Ectodermal cell (in vitro differentiated cells): Measurements from ENCODE around the gene AGPAT3.

ENCODE experiments used
- H3K27ac ChIP-seq: 2 replicates; pipeline ENCODE4 v1.7.0; 2013; ENCODE audit warnings: mild to moderate bottlenecking, low read depth, low read length; ENCODE audit not compliant: insufficient read depth, poor library complexity, severe bottlenecking
- H3K27me3 ChIP-seq: 2 replicates; pipeline ENCODE4 v1.7.0; 2013; ENCODE audit warnings: mild to moderate bottlenecking, low read length; ENCODE audit not compliant: insufficient read depth, control insufficient read depth, poor library complexity, severe bottlenecking
- H3K36me3 ChIP-seq: one replicate; pipeline ENCODE4 v1.7.0; 2013; ENCODE audit warnings: low read length; ENCODE audit not compliant: control insufficient read depth, insufficient read depth
- H3K4me1 ChIP-seq: one replicate; pipeline ENCODE4 v1.7.0; 2013; ENCODE audit warnings: low read length; ENCODE audit not compliant: control insufficient read depth, insufficient read depth
- H3K4me3 ChIP-seq: 2 replicates; pipeline ENCODE4 v1.7.0; 2013; ENCODE audit warnings: low read depth, low read length, control low read depth; ENCODE audit not compliant: insufficient read depth
- H3K9me3 ChIP-seq: 2 replicates; pipeline ENCODE4 v1.7.0; 2013; ENCODE audit warnings: mild to moderate bottlenecking, low read length, moderate library complexity; ENCODE audit not compliant: control insufficient read depth
- WGBS, 2 experiments: methylation state at CpG; one replicate each; pipeline ENCODE4 v1.1.7; 2013; ENCODE audit warnings: missing lambda C conversion rate in 2 of 2; 5-methylcytosine and 5-hydroxymethylcytosine counted together

AGPAT3 gene

GRCh38 chr21:43882952-43883545 is 18.0 kb downstream of the AGPAT3 start:
- H3K4me3 ChIP-seq = no peak overlapping the region
- no peaks in the 10 kb centered on the region for H3K27me3 ChIP-seq
- H3K27ac ChIP-seq = no peak overlapping the region
- no peaks in the 10 kb centered on the region for H3K9me3 ChIP-seq
- H3K36me3 ChIP-seq = no peaks in the 10 kb centered on the region
- H3K4me1 ChIP-seq = peaks cover 9% of the 10 kb centered on the region
- 93 to 94% methylated on average over 11 of the region's 11 CpGs for WGBS, 2 experiments

GRCh38 chr21:43884012-43884860 is 19.2 kb downstream of the AGPAT3 start:
- H3K36me3 ChIP-seq = no peaks in the 10 kb centered on the region
- no peak overlapping the region for H3K4me3 ChIP-seq
- no peaks in the 10 kb centered on the region for H3K27me3 ChIP-seq
- WGBS, 2 experiments = 46 to 47% methylated on average over 15 to 16 of the region's 16 CpGs
- no peaks in the 10 kb centered on the region for H3K9me3 ChIP-seq
- no peak overlapping the region for H3K27ac ChIP-seq
- peaks cover 9% of the 10 kb centered on the region for H3K4me1 ChIP-seq

- H3K27ac ChIP-seq = no peak overlapping the region
- 85 to 86% methylated on average over 16 of the region's 16 CpGs for WGBS, 2 experiments
These were observed 19.9 kb downstream of the AGPAT3 start for GRCh38 chr21:43884861-43885417.

GRCh38 chr21:43885721-43886120 is 20.7 kb downstream of the AGPAT3 start:
- H3K4me3 ChIP-seq = no peak overlapping the region
- H3K9me3 ChIP-seq = no peaks in the 10 kb centered on the region
- H3K27me3 ChIP-seq = no peaks in the 10 kb centered on the region
- H3K4me1 ChIP-seq = peaks cover 9% of the 10 kb centered on the region
- 94% methylated on average over 14 of the region's 14 CpGs for WGBS, 2 experiments
- no peaks in the 10 kb centered on the region for H3K36me3 ChIP-seq
- no peak overlapping the region for H3K27ac ChIP-seq

More at GRCh38 chr21:43884861-43885417, 19.9 kb downstream of the AGPAT3 start:
- no peaks in the 10 kb centered on the region for H3K9me3 ChIP-seq
- H3K36me3 ChIP-seq = no peaks in the 10 kb centered on the region
- peaks cover 9% of the 10 kb centered on the region for H3K4me1 ChIP-seq
- no peak overlapping the region for H3K4me3 ChIP-seq
- no peaks in the 10 kb centered on the region for H3K27me3 ChIP-seq

GRCh38 chr21:43886565-43886964 is 21.5 kb downstream of the AGPAT3 start:
- H3K4me1 ChIP-seq = peaks cover 9% of the 10 kb centered on the region
- no peaks in the 10 kb centered on the region for H3K27me3 ChIP-seq
- 80 to 100% methylated on average over 1 of the region's 1 CpG for WGBS, 2 experiments
- H3K27ac ChIP-seq = no peak overlapping the region
- H3K36me3 ChIP-seq = no peaks in the 10 kb centered on the region
- H3K4me3 ChIP-seq = no peak overlapping the region
- H3K9me3 ChIP-seq = no peaks in the 10 kb centered on the region

- WGBS, 2 experiments = 71 to 81% methylated on average over 2 to 3 of the region's 3 CpGs
- no peaks in the 10 kb centered on the region for H3K36me3 ChIP-seq
- H3K27ac ChIP-seq = no peak overlapping the region
- H3K4me3 ChIP-seq = no peak overlapping the region
- H3K4me1 ChIP-seq = peaks cover 9% of the 10 kb centered on the region
- no peaks in the 10 kb centered on the region for H3K27me3 ChIP-seq
- H3K9me3 ChIP-seq = no peaks in the 10 kb centered on the region
These were observed 24.0 kb downstream of the AGPAT3 start for GRCh38 chr21:43889069-43889468.

- Histone ChIP-seq H3K4me1 (peaks cover under 1% of the 10 kb centered on the region), H3K4me3 (no peak overlapping the region), H3K36me3 (no peaks in the 10 kb centered on the region), H3K9me3 (no peaks in the 10 kb centered on the region), H3K27ac (no peak overlapping the region), H3K27me3 (no peaks in the 10 kb centered on the region)
- WGBS, 2 experiments = 38 to 49% methylated on average over 9 of the region's 9 CpGs
These were observed 25.0 kb downstream of the AGPAT3 start for GRCh38 chr21:43890042-43890441.

GRCh38 chr21:43892334-43892733 is 27.3 kb downstream of the AGPAT3 start:
- H3K9me3 ChIP-seq = no peaks in the 10 kb centered on the region
- no peaks in the 10 kb centered on the region for H3K4me1 ChIP-seq
- no peaks in the 10 kb centered on the region for H3K36me3 ChIP-seq
- no peaks in the 10 kb centered on the region for H3K27me3 ChIP-seq
- H3K27ac ChIP-seq = no peak overlapping the region
- no peak overlapping the region for H3K4me3 ChIP-seq
- 91 to 95% methylated on average over 3 of the region's 3 CpGs for WGBS, 2 experiments

- no peaks in the 10 kb centered on the region for H3K9me3 ChIP-seq
- WGBS, 2 experiments = 89 to 95% methylated on average over 5 of the region's 5 CpGs
- H3K4me3 ChIP-seq = no peak overlapping the region
- no peaks in the 10 kb centered on the region for H3K4me1 ChIP-seq
- no peaks in the 10 kb centered on the region for H3K27me3 ChIP-seq
- no peak overlapping the region for H3K27ac ChIP-seq
- no peaks in the 10 kb centered on the region for H3K36me3 ChIP-seq
These were observed 28.0 kb downstream of the AGPAT3 start for GRCh38 chr21:43892984-43893535.
